SK-N-SH (cell line): ENCODE results near the gene TACC2.

Experiments used
- EP300 ChIP-seq, 2 experiments: IDR thresholded peaks; 2 replicates each; pipeline versions ENCODE4 v1.4.0 to v1.6.1; 2012; ENCODE audit warnings: borderline replicate concordance in 1 of 2, low read depth in 1 of 2, low read length in 1 of 2
- EZH2phosphoT487 ChIP-seq: fragments of 200-600 bp; sonication (generic); IDR thresholded peaks from 2 replicates; pipeline ENCODE4 v1.6.1; 2017; ENCODE audit warnings: low read depth, mixed run types, mild to moderate bottlenecking, antibody characterized with exemption, moderate library complexity, borderline replicate concordance
- FOSL2 ChIP-seq: IDR thresholded peaks from 2 replicates; pipeline ENCODE4 v1.4.0; 2012; ENCODE audit warnings: low read depth, mild to moderate bottlenecking, moderate library complexity, borderline replicate concordance
- MEF2A ChIP-seq: IDR thresholded peaks from 2 replicates; pipeline ENCODE4 v1.4.0; 2012; ENCODE audit warnings: low read depth, borderline replicate concordance
- MXI1 ChIP-seq: IDR thresholded peaks from 2 replicates; pipeline ENCODE4 v1.6.1; 2012; ENCODE audit warnings: mild to moderate bottlenecking, low read depth, low read length, improper control_type of control experiment
- NFIC ChIP-seq: IDR thresholded peaks from 2 replicates; pipeline ENCODE4 v1.4.0; 2012; ENCODE audit warnings: borderline replicate concordance
- NRF1 ChIP-seq: IDR thresholded peaks from 2 replicates; pipeline ENCODE4 v1.6.1; 2012; ENCODE audit warnings: low read depth, mild to moderate bottlenecking, low read length
- RAD21 ChIP-seq: IDR thresholded peaks from 2 replicates; pipeline ENCODE4 v1.6.1; 2012; ENCODE audit warnings: mild to moderate bottlenecking, low read length
- TAF1 ChIP-seq: IDR thresholded peaks from 2 replicates; pipeline ENCODE4 v1.6.1; 2012; ENCODE audit warnings: low read depth, mild to moderate bottlenecking, low read length, moderate library complexity, borderline replicate concordance
- YY1 ChIP-seq: IDR thresholded peaks from 2 replicates; pipeline ENCODE4 v1.4.0; 2012; ENCODE audit warnings: low read depth, mild to moderate bottlenecking
- TF ChIP-seq, protein P1 (sequence below): fragments of 200-600 bp; sonication (generic); IDR thresholded peaks from 2 replicates; pipeline ENCODE4 v1.6.1; 2017; ENCODE audit warnings: antibody characterized with exemption, mild to moderate bottlenecking, moderate library complexity
- TF ChIP-seq, protein P2 (sequence below): IDR thresholded peaks from 2 replicates; pipeline ENCODE4 v1.4.0; 2012; ENCODE audit warnings: low read depth
- TF ChIP-seq, protein P3 (sequence below): IDR thresholded peaks from 2 replicates; pipeline ENCODE4 v1.4.0; 2012; ENCODE audit warnings: low read depth, borderline replicate concordance
- TF ChIP-seq, protein P4 (sequence below): IDR thresholded peaks from 2 replicates; pipeline ENCODE4 v1.4.0; 2012; ENCODE audit warnings: low read depth, borderline replicate concordance

DNA sequence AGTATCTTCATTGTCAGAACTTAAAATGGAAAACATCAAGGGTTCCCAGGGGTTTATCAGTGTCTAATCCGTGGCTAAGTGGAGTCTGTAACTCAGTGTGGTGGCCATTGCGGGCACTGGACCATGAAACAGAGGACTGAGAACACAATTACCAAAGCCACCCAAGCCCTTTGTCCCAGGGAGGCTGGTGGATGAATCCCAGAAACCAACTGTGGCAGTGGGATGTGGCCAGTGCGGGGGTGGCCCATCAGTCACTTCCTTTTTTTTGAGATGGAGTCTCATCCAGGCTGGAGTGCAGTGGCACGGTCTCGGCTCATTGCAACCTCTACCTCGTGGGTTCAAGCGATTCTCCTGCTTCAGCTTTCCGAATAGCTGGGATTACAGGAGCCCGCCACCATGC, 61.8 kb downstream of the TACC2 start:
- TF ChIP-seq, protein P1, sequence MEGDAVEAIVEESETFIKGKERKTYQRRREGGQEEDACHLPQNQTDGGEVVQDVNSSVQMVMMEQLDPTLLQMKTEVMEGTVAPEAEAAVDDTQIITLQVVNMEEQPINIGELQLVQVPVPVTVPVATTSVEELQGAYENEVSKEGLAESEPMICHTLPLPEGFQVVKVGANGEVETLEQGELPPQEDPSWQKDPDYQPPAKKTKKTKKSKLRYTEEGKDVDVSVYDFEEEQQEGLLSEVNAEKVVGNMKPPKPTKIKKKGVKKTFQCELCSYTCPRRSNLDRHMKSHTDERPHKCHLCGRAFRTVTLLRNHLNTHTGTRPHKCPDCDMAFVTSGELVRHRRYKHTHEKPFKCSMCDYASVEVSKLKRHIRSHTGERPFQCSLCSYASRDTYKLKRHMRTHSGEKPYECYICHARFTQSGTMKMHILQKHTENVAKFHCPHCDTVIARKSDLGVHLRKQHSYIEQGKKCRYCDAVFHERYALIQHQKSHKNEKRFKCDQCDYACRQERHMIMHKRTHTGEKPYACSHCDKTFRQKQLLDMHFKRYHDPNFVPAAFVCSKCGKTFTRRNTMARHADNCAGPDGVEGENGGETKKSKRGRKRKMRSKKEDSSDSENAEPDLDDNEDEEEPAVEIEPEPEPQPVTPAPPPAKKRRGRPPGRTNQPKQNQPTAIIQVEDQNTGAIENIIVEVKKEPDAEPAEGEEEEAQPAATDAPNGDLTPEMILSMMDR = no peak
- TF ChIP-seq, protein P2, sequence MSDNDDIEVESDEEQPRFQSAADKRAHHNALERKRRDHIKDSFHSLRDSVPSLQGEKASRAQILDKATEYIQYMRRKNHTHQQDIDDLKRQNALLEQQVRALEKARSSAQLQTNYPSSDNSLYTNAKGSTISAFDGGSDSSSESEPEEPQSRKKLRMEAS = no peak
- TF ChIP-seq FOSL2 (no peak), NFIC (no peak), NRF1 (no peak), MEF2A (no peak), RAD21 (no peak), YY1 (no peak), MXI1 (no peak), TAF1 (no peak), EP300 (IDR thresholded peaks at IDR 0.05; ENCODE audit: borderline replicate concordance in 1 of 2, low read depth in 1 of 2, low read length in 1 of 2) (no peak), EZH2phosphoT487 (no peak)
- TF ChIP-seq, protein P3, sequence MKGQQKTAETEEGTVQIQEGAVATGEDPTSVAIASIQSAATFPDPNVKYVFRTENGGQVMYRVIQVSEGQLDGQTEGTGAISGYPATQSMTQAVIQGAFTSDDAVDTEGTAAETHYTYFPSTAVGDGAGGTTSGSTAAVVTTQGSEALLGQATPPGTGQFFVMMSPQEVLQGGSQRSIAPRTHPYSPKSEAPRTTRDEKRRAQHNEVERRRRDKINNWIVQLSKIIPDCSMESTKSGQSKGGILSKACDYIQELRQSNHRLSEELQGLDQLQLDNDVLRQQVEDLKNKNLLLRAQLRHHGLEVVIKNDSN = no peak
- TF ChIP-seq, protein P4, sequence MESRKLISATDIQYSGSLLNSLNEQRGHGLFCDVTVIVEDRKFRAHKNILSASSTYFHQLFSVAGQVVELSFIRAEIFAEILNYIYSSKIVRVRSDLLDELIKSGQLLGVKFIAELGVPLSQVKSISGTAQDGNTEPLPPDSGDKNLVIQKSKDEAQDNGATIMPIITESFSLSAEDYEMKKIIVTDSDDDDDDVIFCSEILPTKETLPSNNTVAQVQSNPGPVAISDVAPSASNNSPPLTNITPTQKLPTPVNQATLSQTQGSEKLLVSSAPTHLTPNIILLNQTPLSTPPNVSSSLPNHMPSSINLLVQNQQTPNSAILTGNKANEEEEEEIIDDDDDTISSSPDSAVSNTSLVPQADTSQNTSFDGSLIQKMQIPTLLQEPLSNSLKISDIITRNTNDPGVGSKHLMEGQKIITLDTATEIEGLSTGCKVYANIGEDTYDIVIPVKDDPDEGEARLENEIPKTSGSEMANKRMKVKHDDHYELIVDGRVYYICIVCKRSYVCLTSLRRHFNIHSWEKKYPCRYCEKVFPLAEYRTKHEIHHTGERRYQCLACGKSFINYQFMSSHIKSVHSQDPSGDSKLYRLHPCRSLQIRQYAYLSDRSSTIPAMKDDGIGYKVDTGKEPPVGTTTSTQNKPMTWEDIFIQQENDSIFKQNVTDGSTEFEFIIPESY = no peak
